Activated naive CD4-positive, alpha-beta T cell treated with anti-CD3 and anti-CD28 coated beads, Interleukin-2, amount 10 ng/mL, durations not matched to agents 7 days and 5 days (primary cell): Measurements from ENCODE around the gene ZDHHC11.
"Not testable (repeated sequence)": the region's sequence is repeated elsewhere in the genome, so short reads cannot be mapped to it uniquely, and the experiment has no call there.

Source experiments
- CTCF ChIA-PET: fragments of 350-600 bp; sonication (Branson Sonifier 250); formaldehyde crosslinking; loops from one replicate; lab custom pipeline; 2021; ENCODE audit warnings: antibody characterized with exemption; lab: Charles Lee
- DNase-seq: peaks from one replicate; pipeline ENCODE4 v3.0.0-alpha.2; 2020
- H3K27ac Mint-ChIP-seq: one replicate; pipeline ENCODE4 v1.8.0; 2021; ENCODE audit warnings: mild to moderate bottlenecking, moderate library complexity, mixed read lengths
- H3K27me3 Mint-ChIP-seq: one replicate; pipeline ENCODE4 v1.8.0; 2021; ENCODE audit warnings: mild to moderate bottlenecking, mixed read lengths
- H3K36me3 Mint-ChIP-seq: one replicate; pipeline ENCODE4 v1.8.0; 2021; ENCODE audit warnings: mixed read lengths
- H3K4me1 Mint-ChIP-seq: one replicate; pipeline ENCODE4 v1.8.0; 2021; ENCODE audit warnings: mixed read lengths
- H3K4me3 Mint-ChIP-seq: one replicate; pipeline ENCODE4 v1.8.0; 2021; ENCODE audit warnings: mild to moderate bottlenecking, moderate library complexity, mixed read lengths
- H3K9me3 Mint-ChIP-seq: one replicate; pipeline ENCODE4 v1.8.0; 2021; ENCODE audit warnings: mixed read lengths

Gene ZDHHC11

DNA sequence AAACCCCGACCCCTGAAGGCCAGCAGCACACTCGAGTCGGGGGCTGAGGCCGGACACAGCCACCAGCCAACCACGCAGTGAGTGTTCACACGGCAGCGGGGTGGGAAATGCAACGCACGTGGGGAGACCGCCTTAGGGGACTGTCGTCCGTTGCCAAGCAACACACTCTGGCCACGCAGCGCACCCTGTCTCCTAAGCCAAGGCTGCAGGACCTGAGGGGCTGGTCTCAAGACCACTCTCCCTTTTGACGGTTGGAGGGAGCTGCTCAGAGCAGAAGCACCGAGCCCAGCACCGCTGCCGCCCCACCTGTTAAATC is 34.3 kb upstream of the ZDHHC11 start:
- Mint-ChIP-seq H3K36me3 (peaks cover 88% of the 10 kb centered on the region), H3K4me1 (peaks cover 24% of the 10 kb centered on the region), H3K9me3 (peaks cover 13% of the 10 kb centered on the region), H3K27ac (no peak overlapping the region), H3K4me3 (no peak overlapping the region), H3K27me3 (peaks cover 6% of the 10 kb centered on the region)
- CTCF ChIA-PET, result no interaction called here
- DNase-seq, result no peak

- DNase-seq, result no peak
- no peak overlapping the region for H3K4me3 Mint-ChIP-seq
- CTCF ChIA-PET, result no interaction called here
- peaks cover 13% of the 10 kb centered on the region for H3K9me3 Mint-ChIP-seq
- H3K4me1 Mint-ChIP-seq, result peaks cover 24% of the 10 kb centered on the region
- peaks cover 84% of the 10 kb centered on the region for H3K36me3 Mint-ChIP-seq
- no peak overlapping the region for H3K27ac Mint-ChIP-seq
- peaks cover 6% of the 10 kb centered on the region for H3K27me3 Mint-ChIP-seq
Observed at GRCh38 chr5:884345-885126, 33.8 kb upstream of the ZDHHC11 start.

DNA sequence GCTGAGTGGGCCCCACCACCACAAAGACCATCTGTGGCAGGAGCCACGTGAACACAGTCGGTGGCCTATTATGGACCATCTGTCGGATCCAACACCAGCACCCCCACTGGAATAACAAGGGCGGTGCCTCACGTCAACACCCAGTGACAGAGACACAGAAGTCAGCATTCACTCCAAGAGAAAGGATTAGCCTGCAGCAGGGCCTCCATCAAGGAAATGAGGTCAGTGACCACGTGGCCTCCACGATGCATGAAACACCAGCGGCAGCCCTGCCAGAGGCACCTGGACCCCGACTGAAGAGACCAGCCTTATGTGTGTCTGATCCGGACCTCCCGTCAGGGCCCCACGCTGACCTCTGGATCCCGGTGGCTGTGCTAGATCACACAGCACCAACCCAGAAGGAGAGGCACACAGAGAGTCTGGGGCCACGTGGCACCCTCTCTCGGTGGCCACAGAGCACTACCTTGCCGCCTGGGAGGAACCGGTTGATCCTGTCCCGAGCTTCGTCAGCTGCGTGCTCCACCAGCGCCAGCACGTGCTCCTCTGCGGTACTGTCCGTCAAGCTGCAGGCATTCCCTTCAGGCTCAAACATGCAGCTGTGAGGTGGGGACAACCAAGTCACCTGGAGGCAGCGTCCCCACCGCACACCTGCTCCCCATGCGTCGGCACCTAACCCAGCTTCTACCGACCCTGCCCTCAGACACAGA is 32.8 kb upstream of the ZDHHC11 start:
- Mint-ChIP-seq H3K4me3 (no peak overlapping the region), H3K36me3 (peaks cover 77% of the 10 kb centered on the region)
- no peak for DNase-seq

GRCh38 chr5:882253-883183 is 31.7 kb upstream of the ZDHHC11 start:
- Mint-ChIP-seq H3K27me3 (peaks cover 6% of the 10 kb centered on the region), H3K4me3 (peak overlapping the region; percentile 49), H3K4me1 (peaks cover 18% of the 10 kb centered on the region), H3K27ac (peak overlapping the region; percentile 75), H3K9me3 (peaks cover 13% of the 10 kb centered on the region), H3K36me3 (peaks cover 75% of the 10 kb centered on the region)
- CTCF ChIA-PET, result no interaction called here
- no peak for DNase-seq

More for the DNA sequence above, 32.8 kb upstream of the ZDHHC11 start:
- Mint-ChIP-seq H3K27ac (no peak overlapping the region), H3K27me3 (peaks cover 6% of the 10 kb centered on the region), H3K4me1 (peaks cover 20% of the 10 kb centered on the region), H3K9me3 (peaks cover 13% of the 10 kb centered on the region)
- CTCF ChIA-PET, result no interaction called here

DNA sequence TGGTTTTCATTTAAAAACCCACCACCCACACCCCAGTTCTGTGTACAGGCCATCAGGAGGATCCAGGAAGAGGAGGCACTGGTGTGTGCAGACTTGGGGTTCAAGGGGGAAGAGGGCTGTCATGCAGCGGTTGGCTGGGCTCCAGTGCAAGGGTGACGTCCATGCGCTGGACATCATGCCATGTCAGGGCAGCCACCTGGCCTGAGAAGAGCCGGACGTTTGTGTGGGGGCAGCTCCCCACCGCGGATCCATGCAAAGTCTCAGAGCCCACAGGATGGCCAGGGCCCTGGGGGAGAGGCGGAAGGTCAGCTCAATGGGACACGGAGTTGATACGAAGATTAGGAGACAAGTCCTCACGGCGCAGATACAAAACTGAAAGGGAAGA is 30.8 kb upstream of the ZDHHC11 start:
- Mint-ChIP-seq H3K9me3 (peaks cover 13% of the 10 kb centered on the region), H3K4me3 (no peak overlapping the region), H3K27me3 (peaks cover 6% of the 10 kb centered on the region), H3K4me1 (peaks cover 18% of the 10 kb centered on the region), H3K27ac (no peak overlapping the region), H3K36me3 (peaks cover 72% of the 10 kb centered on the region)
- no peak for DNase-seq
- CTCF ChIA-PET, result no interaction called here

DNA sequence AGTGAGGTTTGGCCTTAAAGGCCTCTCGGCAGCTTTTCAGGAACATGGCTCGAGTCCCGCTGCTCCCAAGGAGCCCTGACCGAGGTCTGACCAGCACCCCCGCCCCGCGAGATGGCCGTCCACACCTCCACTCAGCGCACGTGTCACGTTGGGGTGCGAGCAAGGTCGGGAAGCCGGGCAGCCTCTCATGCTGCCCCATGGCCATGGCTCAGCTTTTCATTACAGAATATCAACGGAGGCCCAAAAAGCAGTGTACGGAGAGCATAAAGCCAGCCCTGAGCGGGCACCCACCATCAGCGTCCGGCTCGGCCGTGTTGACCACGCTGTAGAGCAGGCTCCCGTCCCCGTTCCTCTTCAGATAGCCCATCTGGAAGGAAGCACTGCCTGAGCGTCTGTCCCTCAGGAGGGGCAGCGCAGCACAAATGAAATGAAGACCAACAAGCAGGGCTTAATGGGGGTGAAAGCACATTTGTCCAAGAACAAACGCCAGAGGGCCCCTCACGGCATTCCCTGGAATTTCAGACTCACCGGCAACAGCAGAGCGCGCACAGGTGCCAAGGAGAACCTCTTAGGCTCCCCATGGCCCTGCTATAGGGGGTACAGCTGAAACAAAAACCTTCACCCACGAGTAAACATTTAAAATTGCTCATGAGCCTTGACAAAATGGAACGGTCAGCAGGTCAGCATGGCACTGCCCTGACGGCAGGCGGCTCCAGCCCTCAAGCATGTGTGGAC is 30.2 kb upstream of the ZDHHC11 start:
- peaks cover 6% of the 10 kb centered on the region for H3K27me3 Mint-ChIP-seq
- H3K36me3 Mint-ChIP-seq, result peaks cover 71% of the 10 kb centered on the region
- CTCF ChIA-PET, result no interaction called here
- peaks cover 18% of the 10 kb centered on the region for H3K4me1 Mint-ChIP-seq
- no peak for DNase-seq
- H3K4me3 Mint-ChIP-seq, result no peak overlapping the region
- peaks cover 13% of the 10 kb centered on the region for H3K9me3 Mint-ChIP-seq
- no peak overlapping the region for H3K27ac Mint-ChIP-seq

- H3K4me3 Mint-ChIP-seq, H3K27me3 Mint-ChIP-seq, H3K27ac Mint-ChIP-seq, DNase-seq, CTCF ChIA-PET: not testable (repeated sequence)
- H3K36me3 Mint-ChIP-seq, result peaks cover 66% of the 10 kb centered on the region
- peaks cover 13% of the 10 kb centered on the region for H3K9me3 Mint-ChIP-seq
- peaks cover 18% of the 10 kb centered on the region for H3K4me1 Mint-ChIP-seq
Observed at GRCh38 chr5:878677-879076, 27.9 kb upstream of the ZDHHC11 start.

DNA sequence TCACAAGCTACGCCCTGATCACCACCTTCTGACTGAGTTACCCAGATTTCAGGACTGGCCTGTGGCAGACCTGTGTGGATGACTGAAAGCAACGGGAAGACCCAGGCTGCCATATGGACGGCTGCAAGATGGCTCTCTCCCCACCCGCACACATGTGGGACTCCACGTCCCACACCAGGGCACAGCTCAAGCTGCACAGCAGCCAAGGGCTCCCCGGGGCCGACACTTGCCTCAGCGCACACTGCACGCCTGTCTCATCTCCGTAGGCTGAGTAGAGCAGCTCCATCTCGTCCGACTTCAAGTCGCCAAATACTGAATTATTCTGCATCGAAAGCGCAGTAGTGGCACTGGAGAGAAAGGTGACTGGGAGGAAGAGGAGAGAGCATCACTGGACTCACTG is 27.3 kb upstream of the ZDHHC11 start:
- DNase-seq, result no peak
- CTCF ChIA-PET, result no interaction called here
- H3K4me1 Mint-ChIP-seq, result peaks cover 19% of the 10 kb centered on the region
- peaks cover 64% of the 10 kb centered on the region for H3K36me3 Mint-ChIP-seq
- H3K27me3 Mint-ChIP-seq, result peaks cover 6% of the 10 kb centered on the region
- H3K27ac Mint-ChIP-seq, result no peak overlapping the region
- H3K4me3 Mint-ChIP-seq, result no peak overlapping the region
- H3K9me3 Mint-ChIP-seq, result peaks cover 12% of the 10 kb centered on the region

DNA sequence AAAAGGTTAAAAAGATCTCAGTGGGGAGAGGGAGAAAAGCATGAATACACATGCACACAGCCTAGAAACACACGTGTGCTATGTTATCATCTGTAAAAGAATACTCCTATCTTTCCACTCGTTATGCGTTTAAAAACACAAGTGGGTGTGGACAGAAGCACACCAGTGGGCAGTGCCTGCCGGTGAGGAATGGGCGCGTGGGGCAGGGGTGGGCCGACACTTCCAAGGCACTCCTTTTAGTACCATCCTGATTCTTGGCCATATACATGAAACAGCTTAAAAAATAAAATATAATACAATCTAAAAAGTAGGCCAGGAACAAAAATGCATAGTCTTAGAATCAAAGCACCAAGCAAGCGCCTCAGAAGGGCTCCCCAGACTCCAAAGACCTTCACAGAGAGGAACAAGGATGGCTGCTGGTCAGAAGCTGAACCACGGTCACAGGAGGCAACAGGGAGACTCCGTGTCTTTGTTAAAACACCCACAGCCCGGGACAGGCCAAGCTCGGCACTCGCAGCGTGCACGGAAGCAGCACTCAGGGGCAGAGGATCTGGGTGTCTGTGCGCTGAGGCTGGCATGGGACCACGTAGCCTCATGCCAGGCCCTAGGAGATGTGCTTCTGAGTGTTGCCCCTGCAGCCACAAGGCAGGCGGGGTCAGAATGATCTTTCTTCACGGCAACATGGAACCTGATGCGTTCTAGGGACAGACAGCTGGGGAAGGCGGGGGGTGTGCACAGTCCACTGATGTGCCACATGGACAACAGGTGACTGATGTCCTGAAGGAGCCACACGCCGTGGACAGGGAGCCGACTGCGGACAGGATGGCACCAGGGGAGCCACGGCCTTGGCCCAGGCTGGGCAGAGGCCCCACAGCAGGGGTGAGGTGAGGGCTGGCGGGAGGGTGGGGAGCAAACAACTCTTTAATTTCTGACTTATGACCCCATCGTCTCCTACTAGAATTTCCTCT is 25.9 kb upstream of the ZDHHC11 start:
- Mint-ChIP-seq H3K9me3 (no peaks in the 10 kb centered on the region), H3K4me3 (no peak overlapping the region), H3K4me1 (peaks cover 5% of the 10 kb centered on the region), H3K27ac (no peak overlapping the region), H3K36me3 (peaks cover 51% of the 10 kb centered on the region), H3K27me3 (no peaks in the 10 kb centered on the region)
- no peak for DNase-seq
- CTCF ChIA-PET, result interaction anchor here (1.0 kb wide), 1 partner anchor 8 kb away, joined by 3 read pairs; no protein-coding TSS in a partner anchor

- Mint-ChIP-seq H3K4me3 (no peak overlapping the region), H3K36me3 (peaks cover 50% of the 10 kb centered on the region)
- CTCF ChIA-PET, result interaction anchor here (1.0 kb wide), 1 partner anchor 8 kb away, joined by 3 read pairs; no protein-coding TSS in a partner anchor
Observed at GRCh38 chr5:875931-876330, 25.1 kb upstream of the ZDHHC11 start.

GRCh38 chr5:873328-873727 is 22.5 kb upstream of the ZDHHC11 start:
- no peak for DNase-seq
- no peaks in the 10 kb centered on the region for H3K9me3 Mint-ChIP-seq
- CTCF ChIA-PET, result no interaction called here
- H3K4me3 Mint-ChIP-seq, result no peak overlapping the region
- H3K27ac Mint-ChIP-seq, result no peak overlapping the region
- no peaks in the 10 kb centered on the region for H3K27me3 Mint-ChIP-seq
- peaks cover 3% of the 10 kb centered on the region for H3K4me1 Mint-ChIP-seq
- H3K36me3 Mint-ChIP-seq, result peaks cover 65% of the 10 kb centered on the region

More at GRCh38 chr5:875931-876330, 25.1 kb upstream of the ZDHHC11 start:
- peaks cover 3% of the 10 kb centered on the region for H3K4me1 Mint-ChIP-seq
- no peaks in the 10 kb centered on the region for H3K27me3 Mint-ChIP-seq
- no peak overlapping the region for H3K27ac Mint-ChIP-seq
- H3K9me3 Mint-ChIP-seq, result no peaks in the 10 kb centered on the region
- DNase-seq, result no peak

DNA sequence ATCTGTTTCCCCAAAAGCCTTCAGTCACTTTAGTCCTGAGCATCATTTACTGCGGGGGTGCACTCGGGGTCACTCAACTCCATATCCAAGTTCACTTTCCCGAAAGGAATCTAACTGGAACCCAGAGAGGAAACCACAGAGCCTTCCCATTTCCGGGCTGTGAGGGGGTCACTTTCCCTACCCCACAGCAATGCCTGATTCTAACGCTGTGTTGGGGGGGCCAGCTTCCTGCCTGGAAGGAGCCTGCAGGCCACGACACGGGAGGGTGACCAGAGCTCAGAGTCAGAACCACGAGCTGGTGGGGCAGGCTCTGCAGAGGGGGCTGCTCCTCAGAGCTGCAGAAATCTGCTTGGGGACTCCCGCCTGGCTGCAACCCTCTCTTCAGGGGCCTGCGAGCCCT is 21.5 kb upstream of the ZDHHC11 start:
- peaks cover 3% of the 10 kb centered on the region for H3K4me1 Mint-ChIP-seq
- H3K27me3 Mint-ChIP-seq, result no peaks in the 10 kb centered on the region
- CTCF ChIA-PET, result no interaction called here
- no peak overlapping the region for H3K4me3 Mint-ChIP-seq
- H3K36me3 Mint-ChIP-seq, result peaks cover 65% of the 10 kb centered on the region
- no peaks in the 10 kb centered on the region for H3K9me3 Mint-ChIP-seq
- DNase-seq, result no peak
- no peak overlapping the region for H3K27ac Mint-ChIP-seq
